A549 treated with RU486 at 1 μM for 4 hours (cell line): Measurements from ENCODE around the gene SSRP1. TPM values are rescaled to one million over a fixed set of nuclear protein-coding genes. Genes with fewer than 3 reads are reported as not detected.

Experiments
- total RNA-seq: library from RNA; stranded (reverse); fragments of 200-300 nt; extraction: Qiagen RNA extraction; gene quantifications from 5 replicates; pipeline ENCODE4 v1.2.3, GENCODE V29; 2022; ENCODE audit warnings: low read depth

The SSRP1 gene
- total RNA-seq = 217 to 261 TPM (median 235 TPM) in 5 replicates

GRCh38 chr11:57335343-57336110 lies at the start of gene SSRP1:
Gene SSRP1 (minus strand): TSS chr11:57335892. CDS start chr11:57335121, 771 bp downstream.

GRCh38 chr11:57380975-57381374 lies 45.3 kb upstream of the SSRP1 start, which contains the start of gene PRG3:
Gene PRG3 (minus strand): TSS chr11:57381150. CDS start chr11:57380708, 442 bp downstream.

GRCh38 chr11:57338142-57338541 lies 2.5 kb upstream of the SSRP1 start, which contains the start of gene P2RX3:
Gene P2RX3 (plus strand): TSS chr11:57338352. CDS start chr11:57338551, 199 bp downstream.

GRCh38 chr11:57324886-57325734 lies 10.6 kb downstream of the SSRP1 start, which contains the start of gene TNKS1BP1:
Gene TNKS1BP1 (minus strand): TSS chr11:57324952. CDS start chr11:57321885, 3,067 bp downstream.

Other genes starting within 250 kb of the SSRP1 start
- gene LRRC55, start 153.9 kb downstream of the SSRP1 start, total RNA-seq = not detected in 5 replicates
- 0.03 to 0.13 TPM (median 0.09 TPM) in 4 of 5 replicates, not detected in the other for gene APLNR, start 98.6 kb downstream of the SSRP1 start, total RNA-seq
- gene TNKS1BP1, start 10.9 kb downstream of the SSRP1 start, total RNA-seq = 64.6 to 87.4 TPM (median 82.4 TPM) in 5 replicates
- gene P2RX3, start 2.5 kb upstream of the SSRP1 start, total RNA-seq = 0.13 to 0.24 TPM (median 0.16 TPM) in 5 replicates
- not detected in 5 replicates for gene PRG3, start 45.3 kb upstream of the SSRP1 start, total RNA-seq
- 0.07 TPM in 1 of 5 replicates, not detected in the others for gene PRG2, start 54.8 kb upstream of the SSRP1 start, total RNA-seq
- gene SLC43A3, start 91.2 kb upstream of the SSRP1 start, total RNA-seq = 0.32 to 1.0 TPM (median 0.67 TPM) in 5 replicates
- 60.5 to 129 TPM (median 112 TPM) in 5 replicates for gene RTN4RL2, start 124.6 kb upstream of the SSRP1 start, total RNA-seq
- gene SLC43A1, start 179.8 kb upstream of the SSRP1 start, total RNA-seq = 1.8 to 3.4 TPM (median 3.1 TPM) in 5 replicates
- gene TIMM10, start 194.9 kb upstream of the SSRP1 start, total RNA-seq = 160 to 189 TPM (median 170 TPM) in 5 replicates
- not detected in 5 replicates for gene SMTNL1, start 201.7 kb upstream of the SSRP1 start, total RNA-seq
- gene UBE2L6, start 231.8 kb upstream of the SSRP1 start, total RNA-seq = 29.5 to 37.8 TPM (median 32.7 TPM) in 5 replicates